Measurements from ENCODE around the gene MINAR1.
"Not testable (repeated sequence)": the region's sequence is repeated elsewhere in the genome, so short reads cannot be mapped to it uniquely, and the experiment has no call there.

The MINAR1 gene

DNA sequence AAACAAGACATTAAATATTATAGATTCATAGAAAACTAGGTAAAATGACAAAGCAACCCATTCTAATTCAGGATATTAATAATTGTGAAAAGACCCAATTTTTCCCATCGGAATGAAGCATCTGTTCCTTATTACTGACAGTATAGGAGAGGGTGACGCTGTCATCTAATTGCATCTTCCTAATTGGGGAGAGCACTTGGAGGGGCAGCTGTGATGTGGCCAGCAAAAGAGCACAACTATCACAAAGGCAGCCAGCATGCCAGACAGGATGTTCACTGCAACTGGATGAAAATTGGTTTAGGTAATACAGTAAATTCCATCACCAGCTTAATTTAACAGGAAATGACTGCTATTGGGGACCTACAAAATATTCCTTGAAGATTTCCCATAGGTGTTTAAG, 21.9 kb upstream of the MINAR1 start:
- Histone ChIP-seq H3K4me3 (ENCODE audit: low read depth, low read length) (no peak overlapping the region), H3K36me3 (replicated peaks) (no peaks in the 10 kb centered on the region), H3K27ac (no peak overlapping the region), H3K27me3 (replicated peaks) (no peaks in the 10 kb centered on the region)
- TF ChIP-seq CTCF (IDR thresholded peaks at IDR 0.05; ENCODE audit: low read depth, low read length, missing control alignments) = no peak
- in situ Hi-C loops (cut with HindIII; ENCODE audit: low pct_ligation_motif_present, low sequenced_read_pairs) = no loop called here
- no peak for DNase-seq

DNA sequence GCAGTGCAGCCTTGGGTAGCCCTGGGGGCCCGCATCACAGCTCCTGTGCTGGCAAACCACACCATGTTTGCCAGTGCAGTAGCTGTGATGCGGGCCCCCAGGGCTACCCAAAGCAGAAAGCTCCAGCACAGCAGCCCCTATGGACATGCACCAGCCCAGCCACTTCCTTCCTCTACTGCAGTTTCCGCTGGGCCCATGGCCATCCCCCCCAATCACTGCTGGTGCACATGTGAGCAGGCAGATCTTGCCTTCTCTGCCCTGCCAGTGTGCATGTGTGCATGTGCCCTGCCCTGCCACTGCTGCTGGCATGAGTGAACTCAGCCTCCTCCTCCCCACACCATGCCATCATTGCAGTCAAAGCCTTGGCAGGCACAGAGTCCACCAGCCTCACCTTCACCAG, 20.1 kb upstream of the MINAR1 start:
- in situ Hi-C loops (cut with HindIII; ENCODE audit: low pct_ligation_motif_present, low sequenced_read_pairs) = no loop called here
- Histone ChIP-seq H3K4me3 (ENCODE audit: low read depth, low read length) (no peak overlapping the region), H3K27me3 (replicated peaks) (no peaks in the 10 kb centered on the region), H3K27ac (no peak overlapping the region), H3K36me3 (replicated peaks) (no peaks in the 10 kb centered on the region)
- no peak for TF ChIP-seq CTCF (IDR thresholded peaks at IDR 0.05; ENCODE audit: low read depth, low read length, missing control alignments)
- DNase-seq = no peak

DNA sequence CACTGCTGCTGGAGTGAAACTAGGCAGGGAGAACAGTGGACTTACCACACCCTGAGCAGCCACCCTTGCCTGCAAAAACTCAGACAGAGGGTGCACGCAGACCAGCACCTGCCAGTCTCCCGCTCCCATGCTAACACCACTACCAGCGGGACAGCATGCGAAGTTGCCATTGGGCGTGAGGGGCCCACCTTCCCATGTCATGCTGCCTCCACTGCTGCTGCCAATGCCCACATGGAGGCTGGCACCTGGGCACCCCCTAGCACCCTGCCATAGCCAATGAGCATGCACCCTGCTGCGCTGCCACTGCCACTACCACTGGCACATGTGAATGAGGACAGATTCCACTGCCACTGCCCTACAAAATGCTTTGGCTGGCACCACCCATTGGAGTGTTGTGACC, 19.7 kb upstream of the MINAR1 start:
- no peak for DNase-seq
- no peak overlapping the region for H3K27ac ChIP-seq
- H3K4me3 ChIP-seq (ENCODE audit: low read depth, low read length) = no peak overlapping the region
- H3K36me3 ChIP-seq (replicated peaks) = no peaks in the 10 kb centered on the region
- in situ Hi-C loops (cut with HindIII; ENCODE audit: low pct_ligation_motif_present, low sequenced_read_pairs) = no loop called here
- no peak for TF ChIP-seq CTCF (IDR thresholded peaks at IDR 0.05; ENCODE audit: low read depth, low read length, missing control alignments)
- no peaks in the 10 kb centered on the region for H3K27me3 ChIP-seq (replicated peaks)

DNA sequence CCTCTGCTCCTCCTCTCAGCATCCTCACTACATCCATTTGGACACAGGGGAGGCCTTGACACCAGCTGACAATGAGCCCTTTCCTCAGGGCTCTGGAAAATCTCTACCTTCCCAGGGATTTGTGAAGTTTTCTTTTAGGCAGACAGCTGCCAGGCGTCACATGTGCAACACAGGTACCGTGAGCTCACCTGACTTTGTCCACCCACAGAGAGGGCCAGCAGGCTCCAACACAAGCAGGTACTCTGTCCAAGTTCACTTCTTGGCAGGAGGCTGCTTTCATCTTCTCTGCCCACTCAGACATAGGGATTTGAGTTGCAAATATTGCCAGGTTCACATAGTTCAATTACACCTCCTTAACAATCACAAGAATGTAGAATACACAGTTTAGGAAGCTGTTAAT, 15.3 kb upstream of the MINAR1 start:
- no peak for DNase-seq
- no peak overlapping the region for H3K4me3 ChIP-seq (ENCODE audit: low read depth, low read length)
- no peak for TF ChIP-seq CTCF (IDR thresholded peaks at IDR 0.05; ENCODE audit: low read depth, low read length, missing control alignments)
- no peaks in the 10 kb centered on the region for H3K36me3 ChIP-seq (replicated peaks)
- no peak overlapping the region for H3K27ac ChIP-seq
- in situ Hi-C loops (cut with HindIII; ENCODE audit: low pct_ligation_motif_present, low sequenced_read_pairs) = no loop called here
- H3K27me3 ChIP-seq (replicated peaks) = no peaks in the 10 kb centered on the region

DNA sequence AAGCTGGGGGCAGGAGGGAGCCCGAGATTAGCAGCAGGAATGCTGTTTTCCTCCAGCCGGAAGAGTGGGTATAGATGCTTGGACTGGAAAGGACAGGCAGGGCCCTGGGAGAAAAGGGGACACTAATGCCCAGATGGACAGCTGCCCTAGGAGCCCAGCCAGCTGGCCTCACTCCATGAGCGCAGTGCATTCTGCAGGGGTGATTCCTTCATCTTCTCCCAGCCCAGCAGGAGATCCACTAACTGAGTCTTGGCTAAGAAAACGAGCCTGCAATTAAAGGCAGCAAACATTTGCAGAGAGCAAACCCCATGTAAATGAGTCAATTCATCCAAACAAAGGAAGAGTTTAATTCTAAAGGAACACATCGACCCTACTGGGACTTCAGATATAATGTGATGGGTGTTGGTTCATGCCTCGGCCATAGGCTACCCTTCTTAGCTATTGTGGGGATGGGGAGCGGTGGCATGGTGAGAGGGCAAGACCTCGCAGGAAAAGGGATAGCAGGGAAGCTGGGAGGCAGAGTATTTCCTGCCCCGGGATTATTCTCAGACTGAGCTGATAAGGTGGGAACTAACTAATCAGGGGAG, 13.3 kb upstream of the MINAR1 start:
- Histone ChIP-seq H3K4me3 (ENCODE audit: low read depth, low read length) (no peak overlapping the region), H3K36me3 (replicated peaks) (no peaks in the 10 kb centered on the region), H3K27ac (no peak overlapping the region), H3K27me3 (replicated peaks) (no peaks in the 10 kb centered on the region)
- DNase-seq = no peak
- in situ Hi-C loops (cut with HindIII; ENCODE audit: low pct_ligation_motif_present, low sequenced_read_pairs) = no loop called here
- no peak for TF ChIP-seq CTCF (IDR thresholded peaks at IDR 0.05; ENCODE audit: low read depth, low read length, missing control alignments)

DNA sequence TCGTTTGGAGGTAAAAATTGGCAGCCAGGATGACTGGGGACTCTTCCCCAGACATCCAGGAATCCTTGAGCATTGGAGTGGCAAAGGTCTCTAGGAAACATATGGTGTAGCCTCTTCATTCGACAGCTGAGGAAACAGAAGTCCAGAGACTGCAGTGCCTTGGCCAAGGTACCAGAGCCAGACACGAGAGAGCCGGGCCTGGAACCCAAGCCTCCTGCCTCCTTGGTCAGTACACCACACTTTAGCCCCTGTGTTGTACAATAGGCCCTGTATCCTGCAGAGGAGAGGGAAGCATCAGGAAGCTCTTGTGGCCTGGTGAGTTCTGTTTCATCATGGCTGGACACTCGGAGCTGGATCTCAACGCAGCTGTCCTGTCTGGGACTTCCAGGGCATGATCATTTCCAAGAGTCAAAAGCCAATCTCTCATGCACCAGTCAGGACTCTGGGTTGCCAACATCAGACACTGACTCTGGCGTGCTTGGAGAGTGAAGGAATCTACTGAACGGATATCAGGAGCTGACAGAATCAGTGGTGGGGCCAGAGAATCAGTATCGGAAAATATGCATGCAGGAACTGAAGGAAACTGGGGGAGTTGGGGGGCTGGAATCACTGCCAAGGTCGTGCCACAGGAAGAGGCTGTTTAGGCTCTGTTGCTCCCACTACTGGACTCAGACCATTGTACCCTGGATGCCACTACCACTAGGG, 6.4 kb upstream of the MINAR1 start:
- TF ChIP-seq CTCF (IDR thresholded peaks at IDR 0.05; ENCODE audit: low read depth, low read length, missing control alignments) = no peak
- H3K36me3 ChIP-seq (replicated peaks) = no peaks in the 10 kb centered on the region
- no peak overlapping the region for H3K4me3 ChIP-seq (ENCODE audit: low read depth, low read length)
- no peak for DNase-seq
- in situ Hi-C loops (cut with HindIII; ENCODE audit: low pct_ligation_motif_present, low sequenced_read_pairs) = no loop called here
- no peak overlapping the region for H3K27ac ChIP-seq
- peaks cover 4% of the 10 kb centered on the region for H3K27me3 ChIP-seq (replicated peaks)

GRCh38 chr15:79426899-79427298, 5.2 kb upstream of the MINAR1 start:
- H3K27me3 ChIP-seq (replicated peaks); H3K36me3 ChIP-seq (replicated peaks); H3K4me3 ChIP-seq (ENCODE audit: low read depth, low read length); H3K27ac ChIP-seq; DNase-seq; in situ Hi-C loops (cut with HindIII; ENCODE audit: low pct_ligation_motif_present, low sequenced_read_pairs): not testable (repeated sequence)

All from brain microvascular endothelial cell (primary cell).